HEK293 (cell line): ENCODE measurements around the gene KLF2.

Source experiments
- GLI4 ChIP-seq: fragments of 450-650 bp; formaldehyde crosslinking; IDR thresholded peaks from 2 replicates; pipeline ENCODE4 v1.5.1; 2016; ENCODE audit warnings: missing biosample characterization, missing genetic modification characterization
- ZFP37 ChIP-seq: fragments of 450-650 bp; formaldehyde crosslinking; IDR thresholded peaks from 2 replicates; pipeline ENCODE4 v1.5.1; 2016; ENCODE audit warnings: missing biosample characterization, missing genetic modification characterization
- ZNF121 ChIP-seq: fragments of 450-650 bp; formaldehyde crosslinking; IDR thresholded peaks from 2 replicates; pipeline ENCODE4 v1.5.1; 2016; ENCODE audit warnings: missing biosample characterization, missing genetic modification characterization
- ZNF175 ChIP-seq: fragments of 450-650 bp; formaldehyde crosslinking; IDR thresholded peaks from 2 replicates; pipeline ENCODE4 v1.5.1; 2016; ENCODE audit warnings: missing biosample characterization, missing genetic modification characterization
- ZNF302 ChIP-seq: fragments of 450-650 bp; formaldehyde crosslinking; IDR thresholded peaks from 2 replicates; pipeline ENCODE4 v1.5.1; 2016; ENCODE audit warnings: missing biosample characterization, missing genetic modification characterization, low read depth
- ZNF561 ChIP-seq: fragments of 450-650 bp; IDR thresholded peaks from 2 replicates; pipeline ENCODE4 v1.5.1; 2018; ENCODE audit warnings: missing biosample characterization, missing genetic modification characterization, borderline replicate concordance
- ZNF76 ChIP-seq: fragments of 450-650 bp; formaldehyde crosslinking; IDR thresholded peaks from 2 replicates; pipeline ENCODE4; 2016; ENCODE audit warnings: low read depth, missing biosample characterization, missing genetic modification characterization, borderline replicate concordance
- TF ChIP-seq, protein P1 (sequence below): fragments of 450-650 bp; formaldehyde crosslinking; IDR thresholded peaks from 2 replicates; pipeline ENCODE4 v1.5.1; 2016; ENCODE audit warnings: missing biosample characterization, missing genetic modification characterization
- TF ChIP-seq, protein P2 (sequence below): fragments of 450-650 bp; formaldehyde crosslinking; IDR thresholded peaks from 2 replicates; pipeline ENCODE4 v1.5.1; 2016; ENCODE audit warnings: missing biosample characterization, missing genetic modification characterization
- TF ChIP-seq, protein P3 (sequence below): fragments of 450-650 bp; formaldehyde crosslinking; IDR thresholded peaks from 2 replicates; pipeline ENCODE4 v1.5.1; 2016; ENCODE audit warnings: missing biosample characterization, missing genetic modification characterization, low read depth
- TF ChIP-seq, protein P4 (sequence below): fragments of 450-650 bp; IDR thresholded peaks from 2 replicates; pipeline ENCODE4 v1.5.1; 2018; ENCODE audit warnings: missing biosample characterization, mild to moderate bottlenecking, missing genetic modification characterization

DNA sequence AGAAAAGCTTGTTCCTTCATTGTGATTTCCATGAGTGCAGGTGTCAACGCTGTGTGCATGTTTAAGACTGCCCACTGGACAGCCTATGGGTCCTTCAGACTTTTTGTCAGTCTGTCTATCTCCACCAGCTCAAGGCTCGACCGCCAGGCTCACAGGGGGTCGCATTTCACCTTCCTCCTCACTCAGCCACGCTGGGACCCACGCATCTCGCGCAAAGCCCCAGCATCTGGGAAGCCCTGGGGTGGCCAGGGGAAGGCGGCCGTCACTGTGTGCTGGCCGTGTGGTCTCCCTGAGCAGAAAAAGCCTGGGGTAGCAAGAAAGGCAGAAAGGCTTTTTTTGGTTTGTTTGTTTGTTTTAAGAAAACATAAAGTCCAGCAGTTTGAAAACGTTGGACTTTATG lies 48.5 kb downstream of the KLF2 start:
- no peak for TF ChIP-seq ZNF302 (tag by site-specific recombination)
- TF ChIP-seq ZNF76 (tag by site-specific recombination), result no peak
- TF ChIP-seq ZNF121 (tag by site-specific recombination), result no peak
- TF ChIP-seq ZNF561 (tag by site-specific recombination), result no peak
- TF ChIP-seq GLI4 (tag by site-specific recombination), result no peak
- TF ChIP-seq, protein P1, sequence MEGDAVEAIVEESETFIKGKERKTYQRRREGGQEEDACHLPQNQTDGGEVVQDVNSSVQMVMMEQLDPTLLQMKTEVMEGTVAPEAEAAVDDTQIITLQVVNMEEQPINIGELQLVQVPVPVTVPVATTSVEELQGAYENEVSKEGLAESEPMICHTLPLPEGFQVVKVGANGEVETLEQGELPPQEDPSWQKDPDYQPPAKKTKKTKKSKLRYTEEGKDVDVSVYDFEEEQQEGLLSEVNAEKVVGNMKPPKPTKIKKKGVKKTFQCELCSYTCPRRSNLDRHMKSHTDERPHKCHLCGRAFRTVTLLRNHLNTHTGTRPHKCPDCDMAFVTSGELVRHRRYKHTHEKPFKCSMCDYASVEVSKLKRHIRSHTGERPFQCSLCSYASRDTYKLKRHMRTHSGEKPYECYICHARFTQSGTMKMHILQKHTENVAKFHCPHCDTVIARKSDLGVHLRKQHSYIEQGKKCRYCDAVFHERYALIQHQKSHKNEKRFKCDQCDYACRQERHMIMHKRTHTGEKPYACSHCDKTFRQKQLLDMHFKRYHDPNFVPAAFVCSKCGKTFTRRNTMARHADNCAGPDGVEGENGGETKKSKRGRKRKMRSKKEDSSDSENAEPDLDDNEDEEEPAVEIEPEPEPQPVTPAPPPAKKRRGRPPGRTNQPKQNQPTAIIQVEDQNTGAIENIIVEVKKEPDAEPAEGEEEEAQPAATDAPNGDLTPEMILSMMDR (tag by site-specific recombination), result no peak
- TF ChIP-seq ZNF175, result no peak
- TF ChIP-seq, protein P2, sequence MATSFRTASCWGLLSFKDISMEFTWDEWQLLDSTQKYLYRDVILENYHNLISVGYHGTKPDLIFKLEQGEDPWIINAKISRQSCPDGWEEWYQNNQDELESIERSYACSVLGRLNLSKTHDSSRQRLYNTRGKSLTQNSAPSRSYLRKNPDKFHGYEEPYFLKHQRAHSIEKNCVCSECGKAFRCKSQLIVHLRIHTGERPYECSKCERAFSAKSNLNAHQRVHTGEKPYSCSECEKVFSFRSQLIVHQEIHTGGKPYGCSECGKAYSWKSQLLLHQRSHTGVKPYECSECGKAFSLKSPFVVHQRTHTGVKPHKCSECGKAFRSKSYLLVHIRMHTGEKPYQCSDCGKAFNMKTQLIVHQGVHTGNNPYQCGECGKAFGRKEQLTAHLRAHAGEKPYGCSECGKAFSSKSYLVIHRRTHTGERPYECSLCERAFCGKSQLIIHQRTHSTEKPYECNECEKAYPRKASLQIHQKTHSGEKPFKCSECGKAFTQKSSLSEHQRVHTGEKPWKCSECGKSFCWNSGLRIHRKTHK (tag by site-specific recombination), result no peak
- TF ChIP-seq, protein P3, sequence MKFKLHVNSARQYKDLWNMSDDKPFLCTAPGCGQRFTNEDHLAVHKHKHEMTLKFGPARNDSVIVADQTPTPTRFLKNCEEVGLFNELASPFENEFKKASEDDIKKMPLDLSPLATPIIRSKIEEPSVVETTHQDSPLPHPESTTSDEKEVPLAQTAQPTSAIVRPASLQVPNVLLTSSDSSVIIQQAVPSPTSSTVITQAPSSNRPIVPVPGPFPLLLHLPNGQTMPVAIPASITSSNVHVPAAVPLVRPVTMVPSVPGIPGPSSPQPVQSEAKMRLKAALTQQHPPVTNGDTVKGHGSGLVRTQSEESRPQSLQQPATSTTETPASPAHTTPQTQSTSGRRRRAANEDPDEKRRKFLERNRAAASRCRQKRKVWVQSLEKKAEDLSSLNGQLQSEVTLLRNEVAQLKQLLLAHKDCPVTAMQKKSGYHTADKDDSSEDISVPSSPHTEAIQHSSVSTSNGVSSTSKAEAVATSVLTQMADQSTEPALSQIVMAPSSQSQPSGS (tag by site-specific recombination), result no peak
- TF ChIP-seq ZFP37 (tag by site-specific recombination), result no peak
- TF ChIP-seq, protein P4, sequence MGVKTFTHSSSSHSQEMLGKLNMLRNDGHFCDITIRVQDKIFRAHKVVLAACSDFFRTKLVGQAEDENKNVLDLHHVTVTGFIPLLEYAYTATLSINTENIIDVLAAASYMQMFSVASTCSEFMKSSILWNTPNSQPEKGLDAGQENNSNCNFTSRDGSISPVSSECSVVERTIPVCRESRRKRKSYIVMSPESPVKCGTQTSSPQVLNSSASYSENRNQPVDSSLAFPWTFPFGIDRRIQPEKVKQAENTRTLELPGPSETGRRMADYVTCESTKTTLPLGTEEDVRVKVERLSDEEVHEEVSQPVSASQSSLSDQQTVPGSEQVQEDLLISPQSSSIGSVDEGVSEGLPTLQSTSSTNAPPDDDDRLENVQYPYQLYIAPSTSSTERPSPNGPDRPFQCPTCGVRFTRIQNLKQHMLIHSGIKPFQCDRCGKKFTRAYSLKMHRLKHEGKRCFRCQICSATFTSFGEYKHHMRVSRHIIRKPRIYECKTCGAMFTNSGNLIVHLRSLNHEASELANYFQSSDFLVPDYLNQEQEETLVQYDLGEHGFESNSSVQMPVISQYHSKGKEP, result no peak
